BE2C (cell line): ENCODE results near the gene CDK6.

Experiments used
- DNase-seq: peaks from one replicate; pipeline ENCODE4 v3.0.0-alpha.2; 2020
- H3K27me3 ChIP-seq: fragments of 250-450 bp; sonication (Bioruptor Pico); 2 replicates; pipeline ENCODE4 v1.5.1; 2020; ENCODE audit warnings: mild to moderate bottlenecking
- H3K36me3 ChIP-seq: fragments of 250-450 bp; sonication (Bioruptor Pico); 2 replicates; pipeline ENCODE4 v1.5.1; 2020; ENCODE audit warnings: mild to moderate bottlenecking
- H3K4me1 ChIP-seq: fragments of 250-450 bp; sonication (Bioruptor Pico); 2 replicates; pipeline ENCODE4 v1.5.1; 2020
- H3K4me3 ChIP-seq: 2 replicates; pipeline ENCODE4 v1.5.1; 2011; ENCODE audit warnings: low read depth, low read length
- H3K9me3 ChIP-seq: fragments of 250-450 bp; sonication (Bioruptor Pico); 2 replicates; pipeline ENCODE4 v1.5.1; 2020
- TF ChIP-seq, protein P1 (sequence below): IDR thresholded peaks from 2 replicates; pipeline ENCODE4 v1.5.1; 2012; ENCODE audit warnings: mild to moderate bottlenecking, low read depth, low read length

The CDK6 gene

DNA sequence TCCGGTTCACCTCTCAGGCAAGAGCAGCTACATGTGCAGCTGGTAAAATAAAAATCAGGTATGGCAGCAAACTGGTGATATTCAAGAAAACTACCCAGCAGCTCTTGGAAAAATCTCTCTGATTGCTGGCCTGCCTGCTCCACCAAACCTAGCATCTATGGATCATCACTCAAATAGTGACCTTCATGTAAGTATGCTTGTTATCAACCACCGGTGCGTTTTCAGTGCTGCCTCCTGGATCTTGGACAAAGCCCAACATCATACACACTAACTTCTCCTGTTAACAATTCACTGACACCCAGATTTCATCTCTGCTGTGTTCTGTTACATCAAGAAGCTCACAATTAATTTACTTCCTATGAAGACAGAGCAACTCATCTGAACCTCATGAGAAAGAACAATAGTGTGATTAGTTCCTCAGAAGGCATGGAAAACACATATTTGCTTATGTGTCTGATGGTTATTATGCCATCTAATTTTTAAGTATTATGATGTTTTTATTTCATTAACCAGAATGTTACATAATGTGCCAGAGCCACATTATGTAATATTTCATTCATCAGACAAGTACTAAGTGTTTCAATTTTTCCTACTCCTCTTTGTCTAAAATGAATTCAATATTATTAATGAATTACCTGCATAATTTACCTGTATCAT, 8.8 kb downstream of the CDK6 start:
- H3K9me3 ChIP-seq = no peaks in the 10 kb centered on the region
- H3K4me1 ChIP-seq = peaks cover 17% of the 10 kb centered on the region

DNA sequence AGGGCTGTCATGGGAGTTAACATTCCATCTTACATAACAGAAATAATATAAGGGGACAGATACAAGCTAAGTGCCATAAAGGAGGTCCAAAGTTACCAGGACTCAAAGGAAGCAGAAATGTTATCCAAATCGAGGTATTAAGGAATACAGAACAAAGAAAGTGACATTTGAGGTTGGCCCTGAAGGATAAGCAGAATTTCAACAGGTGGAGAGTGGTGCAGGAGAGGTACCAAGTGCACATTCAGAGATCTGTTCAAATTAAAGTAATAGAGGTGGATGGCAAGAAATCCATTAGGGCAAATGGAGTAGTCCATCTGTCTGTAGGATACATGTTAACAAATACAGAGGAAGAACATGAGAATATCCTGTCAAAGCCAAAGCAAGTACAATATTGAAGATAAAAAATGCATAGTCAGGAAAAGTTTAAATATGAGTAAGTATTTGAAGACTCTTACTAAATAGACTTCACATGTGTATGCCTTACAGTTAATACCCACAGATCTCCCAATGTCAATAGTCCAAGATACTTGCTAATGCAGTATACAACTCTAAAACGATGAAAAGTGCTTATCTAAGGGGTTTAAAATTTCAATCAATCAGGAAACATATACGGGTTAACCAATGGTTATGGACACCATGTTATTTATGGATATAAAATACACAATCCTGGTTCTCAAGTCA, 10.0 kb downstream of the CDK6 start:
- H3K36me3 ChIP-seq = peaks cover 34% of the 10 kb centered on the region
- H3K4me3 ChIP-seq = no peak overlapping the region
- no peaks in the 10 kb centered on the region for H3K27me3 ChIP-seq
- H3K4me1 ChIP-seq = peaks cover 21% of the 10 kb centered on the region
- TF ChIP-seq, protein P1, sequence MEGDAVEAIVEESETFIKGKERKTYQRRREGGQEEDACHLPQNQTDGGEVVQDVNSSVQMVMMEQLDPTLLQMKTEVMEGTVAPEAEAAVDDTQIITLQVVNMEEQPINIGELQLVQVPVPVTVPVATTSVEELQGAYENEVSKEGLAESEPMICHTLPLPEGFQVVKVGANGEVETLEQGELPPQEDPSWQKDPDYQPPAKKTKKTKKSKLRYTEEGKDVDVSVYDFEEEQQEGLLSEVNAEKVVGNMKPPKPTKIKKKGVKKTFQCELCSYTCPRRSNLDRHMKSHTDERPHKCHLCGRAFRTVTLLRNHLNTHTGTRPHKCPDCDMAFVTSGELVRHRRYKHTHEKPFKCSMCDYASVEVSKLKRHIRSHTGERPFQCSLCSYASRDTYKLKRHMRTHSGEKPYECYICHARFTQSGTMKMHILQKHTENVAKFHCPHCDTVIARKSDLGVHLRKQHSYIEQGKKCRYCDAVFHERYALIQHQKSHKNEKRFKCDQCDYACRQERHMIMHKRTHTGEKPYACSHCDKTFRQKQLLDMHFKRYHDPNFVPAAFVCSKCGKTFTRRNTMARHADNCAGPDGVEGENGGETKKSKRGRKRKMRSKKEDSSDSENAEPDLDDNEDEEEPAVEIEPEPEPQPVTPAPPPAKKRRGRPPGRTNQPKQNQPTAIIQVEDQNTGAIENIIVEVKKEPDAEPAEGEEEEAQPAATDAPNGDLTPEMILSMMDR = no peak
- DNase-seq = no peak
- H3K9me3 ChIP-seq = no peaks in the 10 kb centered on the region

More for the DNA sequence above, 8.8 kb downstream of the CDK6 start:
- DNase-seq = peak; percentile 38
- Histone ChIP-seq H3K4me3 (peak overlapping the region; percentile 35; the same call in 1 of the 2 replicates), H3K27me3 (no peaks in the 10 kb centered on the region), H3K36me3 (peaks cover 41% of the 10 kb centered on the region)
- TF ChIP-seq, protein P1 = no peak

DNA sequence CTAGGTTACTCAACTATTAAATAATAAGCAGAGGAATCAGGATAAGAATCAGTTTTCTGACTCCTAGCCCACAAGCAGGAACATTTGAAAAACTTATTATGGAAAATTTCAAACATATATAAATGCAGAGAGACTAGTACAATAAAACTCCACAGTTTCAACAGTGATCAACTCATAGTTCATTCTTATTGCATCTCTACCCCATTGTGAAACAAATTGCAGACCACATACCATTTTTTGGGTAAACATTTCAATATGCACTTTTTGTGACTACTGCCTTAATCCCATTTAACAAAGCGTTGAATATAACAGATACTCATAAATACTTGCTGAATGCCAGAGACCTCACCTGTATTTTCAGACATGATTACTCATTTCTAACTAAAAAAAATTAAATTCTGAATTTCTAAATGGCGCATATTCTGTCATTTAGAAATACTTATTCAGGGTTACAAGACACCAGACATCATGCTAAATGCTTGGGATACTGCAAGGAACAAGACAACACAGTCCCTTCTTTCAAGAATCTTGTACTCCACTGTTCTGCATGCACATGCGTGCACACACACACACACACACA, 11.4 kb downstream of the CDK6 start:
- no peak overlapping the region for H3K4me3 ChIP-seq
- H3K9me3 ChIP-seq = no peaks in the 10 kb centered on the region
- peaks cover 27% of the 10 kb centered on the region for H3K36me3 ChIP-seq
- DNase-seq = no peak
- TF ChIP-seq, protein P1 = no peak
- H3K27me3 ChIP-seq = no peaks in the 10 kb centered on the region
- H3K4me1 ChIP-seq = peaks cover 21% of the 10 kb centered on the region

DNA sequence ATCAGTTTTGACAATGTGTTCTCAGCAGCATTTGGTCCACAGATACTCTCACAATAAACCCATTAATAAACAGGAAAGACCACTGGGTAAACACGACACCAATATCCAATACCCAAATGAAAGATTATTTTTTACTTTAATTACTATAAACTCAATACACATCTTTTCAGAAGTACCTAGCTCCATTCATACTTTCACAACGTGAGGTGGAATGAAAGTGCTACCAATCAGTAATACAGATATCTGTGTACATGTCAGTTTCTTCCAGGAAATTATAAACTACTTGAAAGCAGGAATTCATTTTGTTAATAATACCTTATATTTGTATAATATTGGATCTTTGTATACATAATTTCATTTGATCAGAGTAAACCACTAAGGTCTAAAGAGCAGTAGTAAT, 11.9 kb downstream of the CDK6 start:
- Histone ChIP-seq H3K4me3 (no peak overlapping the region), H3K4me1 (peaks cover 21% of the 10 kb centered on the region), H3K9me3 (no peaks in the 10 kb centered on the region), H3K27me3 (no peaks in the 10 kb centered on the region), H3K36me3 (peaks cover 26% of the 10 kb centered on the region)
- TF ChIP-seq, protein P1 = no peak
- DNase-seq = no peak

DNA sequence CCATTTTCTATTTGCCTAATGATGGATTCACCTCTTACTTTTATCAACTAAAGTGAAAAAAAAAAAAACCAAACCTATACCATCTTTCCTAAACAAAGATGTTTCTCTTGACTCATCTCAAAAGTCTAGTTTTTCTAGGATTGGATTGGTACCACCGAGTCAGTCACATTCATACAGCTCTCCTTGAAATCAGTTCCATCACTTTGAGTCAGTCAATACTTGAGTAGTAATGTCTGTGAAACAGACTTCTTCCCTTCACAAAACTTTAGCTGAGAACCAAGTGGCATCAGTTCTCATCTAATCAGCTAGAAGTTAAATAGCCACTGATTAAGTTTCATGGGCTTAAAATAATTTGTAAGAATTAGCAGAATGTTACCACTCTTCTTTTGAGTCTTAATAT, 13.3 kb downstream of the CDK6 start:
- Histone ChIP-seq H3K36me3 (peaks cover 24% of the 10 kb centered on the region), H3K4me1 (peaks cover 16% of the 10 kb centered on the region), H3K27me3 (no peaks in the 10 kb centered on the region), H3K4me3 (no peak overlapping the region), H3K9me3 (no peaks in the 10 kb centered on the region)
- no peak for DNase-seq
- TF ChIP-seq, protein P1 = no peak

DNA sequence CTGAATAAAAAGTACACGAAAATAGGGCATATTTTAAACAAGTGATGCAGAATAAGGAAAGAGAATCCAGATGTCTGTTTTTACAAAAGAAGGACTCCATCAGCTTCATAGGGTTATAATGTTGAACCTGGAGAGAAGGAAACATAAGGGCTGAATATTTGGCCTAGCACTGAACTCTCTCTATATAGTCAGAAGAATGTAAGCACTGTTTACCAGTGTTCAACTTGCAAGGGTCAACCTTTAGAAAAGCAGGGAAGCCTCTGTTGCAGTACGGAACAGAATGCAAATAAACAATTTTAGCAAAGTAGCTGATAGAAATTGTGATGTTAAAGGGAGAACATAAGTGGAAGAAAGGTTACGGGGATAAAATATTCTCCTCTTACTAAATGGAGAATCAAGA, 16.2 kb downstream of the CDK6 start:
- Histone ChIP-seq H3K4me3 (no peak overlapping the region), H3K9me3 (no peaks in the 10 kb centered on the region), H3K27me3 (no peaks in the 10 kb centered on the region), H3K36me3 (peaks cover 15% of the 10 kb centered on the region), H3K4me1 (peaks cover 4% of the 10 kb centered on the region)
- TF ChIP-seq, protein P1 = no peak
- no peak for DNase-seq
